Inflammatory macrophage treated with lipopolysaccharide for 4 hours (primary cell): ENCODE data around the gene HHAT.

Experiments
- DNase-seq: peaks from one replicate; pipeline ENCODE4 v3.0.0-alpha.2; 2020

HHAT gene

GRCh38 chr1:210608767-210609166, 280.1 kb downstream of the HHAT start:
- DNase-seq: no peak

- no peak for DNase-seq
Observed at GRCh38 chr1:210616356-210616755, 287.7 kb downstream of the HHAT start.

- DNase-seq: no peak
Observed at GRCh38 chr1:210617293-210617692, 288.6 kb downstream of the HHAT start.

- no peak for DNase-seq
Observed at GRCh38 chr1:210618369-210618768, 289.7 kb downstream of the HHAT start.

- no peak for DNase-seq
Observed at GRCh38 chr1:210620867-210621488, 292.3 kb downstream of the HHAT start.

GRCh38 chr1:210621712-210622111, 293.0 kb downstream of the HHAT start:
- no peak for DNase-seq

- no peak for DNase-seq
Observed at GRCh38 chr1:210624722-210625121, 296.0 kb downstream of the HHAT start.

- DNase-seq: no peak
Observed at GRCh38 chr1:210625715-210626114, 297.0 kb downstream of the HHAT start.

GRCh38 chr1:210626341-210626740, 297.6 kb downstream of the HHAT start:
- DNase-seq: no peak

- DNase-seq: no peak
Observed at GRCh38 chr1:210627755-210628154, 299.1 kb downstream of the HHAT start.

- no peak for DNase-seq
Observed at GRCh38 chr1:210629276-210629675, 300.6 kb downstream of the HHAT start.

- DNase-seq: peak; percentile 9
Observed at GRCh38 chr1:210631399-210631798, 302.7 kb downstream of the HHAT start.

- no peak for DNase-seq
Observed at GRCh38 chr1:210633140-210633539, 304.4 kb downstream of the HHAT start.

GRCh38 chr1:210633636-210634035, 304.9 kb downstream of the HHAT start:
- no peak for DNase-seq

- no peak for DNase-seq
Observed at GRCh38 chr1:210635108-210635507, 306.4 kb downstream of the HHAT start.

- no peak for DNase-seq
Observed at GRCh38 chr1:210641582-210641981, 312.9 kb downstream of the HHAT start.

GRCh38 chr1:210645582-210646257, 317.0 kb downstream of the HHAT start:
- no peak for DNase-seq

- no peak for DNase-seq
Observed at GRCh38 chr1:210646258-210646616, 317.5 kb downstream of the HHAT start.

- DNase-seq: no peak
Observed at GRCh38 chr1:210647406-210648333, 319.0 kb downstream of the HHAT start.

GRCh38 chr1:210648588-210649269, 320.0 kb downstream of the HHAT start:
- no peak for DNase-seq

GRCh38 chr1:210650403-210650802, 321.7 kb downstream of the HHAT start:
- DNase-seq: no peak

GRCh38 chr1:210652329-210652954, 323.7 kb downstream of the HHAT start:
- DNase-seq: no peak

GRCh38 chr1:210653771-210654170, 325.1 kb downstream of the HHAT start:
- DNase-seq: no peak
